Epithelial cell of esophagus (primary cell): ENCODE results near the gene SRSF1.

Experiments used
- DNase-seq: peaks from one replicate; pipeline ENCODE4 v3.0.0; 2010; ENCODE audit warnings: low read depth
- H3K4me3 ChIP-seq: 2 replicates; pipeline ENCODE4 v1.5.1; 2011; ENCODE audit warnings: mild to moderate bottlenecking, low read length, control low read depth
- TF ChIP-seq, protein P1 (sequence below): IDR thresholded peaks from 2 replicates; pipeline ENCODE4 v1.5.1; 2011; ENCODE audit warnings: low read depth, mild to moderate bottlenecking, low read length, control low read depth, inconsistent platforms; ENCODE audit not compliant: insufficient read depth; ENCODE audit errors: missing control alignments

SRSF1 gene

DNA sequence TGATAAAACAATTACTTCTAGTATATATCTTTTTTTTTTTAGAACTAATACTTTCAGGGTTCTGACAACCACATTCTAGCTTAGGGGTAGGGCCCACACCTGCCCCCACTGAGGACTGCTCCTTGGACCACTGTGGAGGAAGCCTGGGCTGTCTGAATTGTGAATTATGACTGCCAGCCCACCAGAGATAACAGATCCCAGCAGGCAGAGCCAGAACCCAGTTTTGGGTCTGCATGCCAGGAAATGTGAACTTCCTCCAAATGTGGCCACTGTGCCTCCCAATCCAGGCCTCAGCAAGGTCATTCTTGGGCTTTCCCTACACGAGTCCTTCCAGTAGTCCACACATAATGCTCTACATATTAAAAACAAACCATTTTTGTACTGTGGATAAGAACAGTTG is 34.9 kb downstream of the SRSF1 start:
- DNase-seq, result no peak
- no peak overlapping the region for H3K4me3 ChIP-seq
- TF ChIP-seq, protein P1, sequence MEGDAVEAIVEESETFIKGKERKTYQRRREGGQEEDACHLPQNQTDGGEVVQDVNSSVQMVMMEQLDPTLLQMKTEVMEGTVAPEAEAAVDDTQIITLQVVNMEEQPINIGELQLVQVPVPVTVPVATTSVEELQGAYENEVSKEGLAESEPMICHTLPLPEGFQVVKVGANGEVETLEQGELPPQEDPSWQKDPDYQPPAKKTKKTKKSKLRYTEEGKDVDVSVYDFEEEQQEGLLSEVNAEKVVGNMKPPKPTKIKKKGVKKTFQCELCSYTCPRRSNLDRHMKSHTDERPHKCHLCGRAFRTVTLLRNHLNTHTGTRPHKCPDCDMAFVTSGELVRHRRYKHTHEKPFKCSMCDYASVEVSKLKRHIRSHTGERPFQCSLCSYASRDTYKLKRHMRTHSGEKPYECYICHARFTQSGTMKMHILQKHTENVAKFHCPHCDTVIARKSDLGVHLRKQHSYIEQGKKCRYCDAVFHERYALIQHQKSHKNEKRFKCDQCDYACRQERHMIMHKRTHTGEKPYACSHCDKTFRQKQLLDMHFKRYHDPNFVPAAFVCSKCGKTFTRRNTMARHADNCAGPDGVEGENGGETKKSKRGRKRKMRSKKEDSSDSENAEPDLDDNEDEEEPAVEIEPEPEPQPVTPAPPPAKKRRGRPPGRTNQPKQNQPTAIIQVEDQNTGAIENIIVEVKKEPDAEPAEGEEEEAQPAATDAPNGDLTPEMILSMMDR, result no peak

DNA sequence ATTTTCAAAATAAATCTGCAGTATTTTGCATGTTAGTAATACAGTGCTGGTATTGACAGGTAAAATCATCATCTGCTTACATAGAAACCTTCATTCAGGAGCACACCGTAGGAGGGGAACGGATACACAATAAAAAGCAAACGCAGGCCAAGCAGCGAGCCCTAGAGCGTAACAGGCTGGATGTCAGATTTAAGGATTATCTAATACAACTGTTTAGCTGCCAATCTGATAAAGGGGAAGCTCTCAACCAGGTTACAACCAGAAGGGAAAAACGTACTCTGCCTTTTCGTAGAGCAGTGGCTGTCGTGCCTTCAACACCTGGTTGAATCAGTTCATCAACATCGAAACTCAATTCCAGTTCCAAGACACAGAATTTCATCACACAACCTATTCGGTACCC is 35.5 kb downstream of the SRSF1 start:
- TF ChIP-seq, protein P1, result no peak
- H3K4me3 ChIP-seq, result no peak overlapping the region
- DNase-seq, result no peak

DNA sequence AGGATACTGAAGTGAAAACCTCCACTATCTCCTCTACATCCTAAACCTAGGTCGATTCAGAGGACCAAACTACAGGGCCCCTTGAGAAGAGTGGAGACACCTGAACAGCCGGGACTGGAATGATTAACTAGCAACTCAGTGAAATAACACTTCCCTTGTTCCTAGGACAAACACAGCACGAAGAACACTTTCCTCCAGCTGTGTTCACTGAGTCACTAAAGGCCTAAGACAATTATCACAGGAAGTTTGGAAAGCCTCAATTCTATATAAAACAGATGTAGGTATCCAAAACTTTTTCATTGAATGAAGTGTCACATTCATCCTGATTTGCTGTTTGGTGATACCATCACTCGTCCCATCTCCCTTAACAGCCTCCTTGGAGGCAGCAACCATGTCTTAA is 36.3 kb downstream of the SRSF1 start:
- no peak for DNase-seq
- no peak overlapping the region for H3K4me3 ChIP-seq
- TF ChIP-seq, protein P1, result no peak

DNA sequence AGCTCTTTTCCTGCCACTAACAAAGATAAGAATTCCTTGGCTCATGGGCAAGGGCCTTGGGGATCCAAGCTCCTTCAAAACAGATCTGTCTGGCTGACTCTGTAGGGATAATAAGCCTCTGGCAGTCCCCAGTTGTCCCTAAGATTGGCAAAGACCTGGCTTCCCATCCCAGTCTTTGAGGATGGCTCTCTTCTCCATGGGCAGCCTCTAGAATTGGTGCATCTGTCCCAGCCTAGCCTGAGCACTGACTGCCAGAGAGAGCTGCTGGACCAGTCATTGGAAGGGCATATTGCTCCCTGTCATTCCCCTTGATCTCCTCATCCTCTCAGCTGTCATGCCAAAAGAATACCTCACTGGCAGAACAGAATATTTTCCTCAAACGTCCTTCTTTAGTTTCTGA is 38.6 kb downstream of the SRSF1 start:
- TF ChIP-seq, protein P1, result no peak
- no peak for DNase-seq
- H3K4me3 ChIP-seq, result no peak overlapping the region

DNA sequence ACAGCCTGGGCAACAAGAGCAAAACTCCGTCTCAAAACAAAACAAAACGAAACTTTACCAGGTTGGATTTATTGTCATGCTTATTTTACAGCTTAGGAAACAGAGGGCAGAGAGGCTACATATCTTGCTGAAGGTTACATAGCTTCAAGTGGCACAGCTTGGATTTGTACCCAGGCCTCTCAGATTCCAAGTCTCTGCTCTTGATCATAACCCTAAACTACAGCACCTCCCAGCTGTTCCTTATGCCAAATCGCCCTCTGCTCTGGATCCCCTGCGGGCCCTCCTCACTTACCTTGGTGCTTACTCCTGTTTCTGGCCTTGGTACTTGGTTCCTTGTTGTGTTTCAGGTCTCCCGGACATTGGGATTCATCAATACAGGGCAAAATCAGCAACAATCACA is 40.2 kb downstream of the SRSF1 start:
- TF ChIP-seq, protein P1, result no peak
- no peak for DNase-seq
- no peak overlapping the region for H3K4me3 ChIP-seq

DNA sequence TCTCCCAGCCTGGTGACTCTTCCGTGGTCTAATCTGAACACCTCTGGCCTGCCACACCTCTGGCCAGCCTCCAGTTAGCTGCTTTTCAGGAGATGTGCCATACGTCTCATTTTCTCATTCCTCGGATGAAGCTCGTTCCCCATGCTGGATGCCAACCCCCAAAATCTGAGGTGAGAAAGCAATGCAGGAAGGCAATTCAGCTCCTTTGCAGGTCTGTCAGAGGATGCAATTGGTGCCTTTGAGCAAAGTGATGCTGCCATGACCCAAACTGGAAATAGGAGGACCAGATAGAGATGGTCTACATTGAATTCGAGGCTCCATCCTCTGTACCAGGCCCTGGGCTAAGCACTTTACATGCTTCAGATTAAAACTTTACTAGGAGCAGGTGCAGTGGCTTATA is 40.8 kb downstream of the SRSF1 start:
- no peak overlapping the region for H3K4me3 ChIP-seq
- TF ChIP-seq, protein P1, result no peak
- DNase-seq, result no peak

DNA sequence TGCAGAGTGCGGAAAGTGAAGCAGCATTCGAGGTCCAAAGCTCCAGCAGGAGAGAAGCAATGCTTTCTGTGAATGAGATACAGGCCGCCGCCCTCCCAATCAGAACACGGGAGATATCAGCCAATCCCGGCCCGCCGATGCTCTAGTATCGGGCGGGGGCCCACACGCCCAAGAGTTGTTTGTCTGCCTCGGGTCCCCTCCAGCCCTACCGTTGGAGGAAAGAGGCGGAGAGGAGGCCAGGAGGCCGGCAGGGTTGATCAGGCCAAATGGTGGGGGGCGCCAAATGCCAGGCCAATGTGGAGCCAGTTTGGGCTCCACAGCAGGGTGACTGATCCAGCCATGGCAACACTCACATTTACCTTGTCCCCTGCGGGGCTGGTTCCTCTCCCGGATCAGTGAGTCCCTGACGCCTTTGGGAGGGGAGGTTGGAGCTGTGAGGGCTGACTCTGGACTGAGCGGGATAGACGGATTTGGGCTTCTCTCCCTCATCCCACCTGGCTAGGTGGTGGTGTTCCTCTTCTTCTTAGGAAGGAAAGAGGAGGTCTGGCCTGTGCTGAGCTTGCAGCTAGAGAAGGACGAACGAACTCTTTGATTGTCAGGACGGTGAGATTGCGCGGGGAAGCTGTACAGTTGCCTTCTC is 41.4 kb downstream of the SRSF1 start:
- H3K4me3 ChIP-seq, result no peak overlapping the region
- TF ChIP-seq, protein P1, result no peak
- DNase-seq, result no peak
